Amniotic stem cell (primary cell): ENCODE measurements around the gene CCDC6.
A peak's percentile ranks its signal among the peaks of the same experiment; 100 is the strongest.
"Not testable (repeated sequence)": the region's sequence is repeated elsewhere in the genome, so short reads cannot be mapped to it uniquely, and the experiment has no call there.

ENCODE experiments used
- DNase-seq: peaks from one replicate; lab custom pipeline; 2025; lab: John Stamatoyannopoulos, UW

Gene CCDC6

GRCh38 chr10:59905731-59906416 lies 482 bp downstream of the CCDC6 start:
- DNase-seq = no peak

GRCh38 chr10:59905066-59905730 lies 1.2 kb downstream of the CCDC6 start:
- DNase-seq = no peak

- no peak for DNase-seq
Measured at GRCh38 chr10:59904426-59905065, 1.8 kb downstream of the CCDC6 start.

GRCh38 chr10:59903871-59904270 lies 2.5 kb downstream of the CCDC6 start:
- DNase-seq = no peak

- DNase-seq = no peak
Measured at GRCh38 chr10:59902016-59902415, 4.3 kb downstream of the CCDC6 start.

- DNase-seq = no peak
Measured at GRCh38 chr10:59901470-59901869, 4.9 kb downstream of the CCDC6 start.

- DNase-seq = no peak
Measured at GRCh38 chr10:59900048-59900727, 6.2 kb downstream of the CCDC6 start.

GRCh38 chr10:59898125-59898835 lies 8.1 kb downstream of the CCDC6 start:
- DNase-seq = no peak

GRCh38 chr10:59896191-59896590 lies 10.2 kb downstream of the CCDC6 start:
- DNase-seq = no peak

GRCh38 chr10:59895629-59896116 lies 10.7 kb downstream of the CCDC6 start:
- DNase-seq = no peak

GRCh38 chr10:59894114-59894513 lies 12.2 kb downstream of the CCDC6 start:
- DNase-seq = peak; percentile 61

GRCh38 chr10:59892697-59893096 lies 13.7 kb downstream of the CCDC6 start:
- no peak for DNase-seq

- DNase-seq = no peak
Measured at GRCh38 chr10:59891936-59892335, 14.4 kb downstream of the CCDC6 start.

GRCh38 chr10:59891349-59891748 lies 15.0 kb downstream of the CCDC6 start:
- DNase-seq = no peak

- no peak for DNase-seq
Measured at GRCh38 chr10:59888781-59889435, 17.4 kb downstream of the CCDC6 start.

GRCh38 chr10:59887972-59888640 lies 18.2 kb downstream of the CCDC6 start:
- no peak for DNase-seq

GRCh38 chr10:59887006-59887405 lies 19.4 kb downstream of the CCDC6 start:
- DNase-seq = no peak

GRCh38 chr10:59885430-59886134 lies 20.8 kb downstream of the CCDC6 start:
- no peak for DNase-seq

GRCh38 chr10:59884893-59885292 lies 21.5 kb downstream of the CCDC6 start:
- DNase-seq = not testable (repeated sequence)

- DNase-seq = no peak
Measured at GRCh38 chr10:59881640-59882039, 24.7 kb downstream of the CCDC6 start.
